HepG2 (cell line): ENCODE data around the gene TAC3. TPM values are rescaled to one million over a fixed set of nuclear protein-coding genes. Genes with fewer than 3 reads are reported as not detected.

Experiments used
- ATAC-seq: fragments of 200-7000 bp; cut with Tn5 transposase; 3 replicates; pipeline ENCODE4 v1.9.1; 2020; ENCODE audit warnings: mild to moderate bottlenecking, moderate library complexity
- BruUV-seq: library from RNA; stranded (reverse); fragments of 400-500 nt; replicated peaks from 2 replicates; lab custom pipeline; 2021; lab: Mats Ljungman, UMichigan
- CTCF ChIA-PET: fragments of 300-600 bp; formaldehyde crosslinking; extraction: SDS; loops from one replicate; lab custom pipeline; 2021; ENCODE audit warnings: low total read pairs, inconsistent platforms, low intra/inter-chr PET ratio; lab: Yijun Ruan, JAX
- POLR2A ChIA-PET: fragments of 350-600 bp; sonication (Branson Sonifier 250); formaldehyde crosslinking; loops from one replicate; lab custom pipeline; 2020; ENCODE audit warnings: antibody characterized with exemption, inconsistent platforms; lab: Yijun Ruan, JAX
- DNase-seq: peaks from one replicate; pipeline ENCODE4 v3.0.0-alpha.2; 2015; ENCODE audit warnings: low spot score
- FAIRE-seq: peaks from 3 replicates; lab custom pipeline; 2011; peaks lifted over from hg19 to GRCh38; lab: Jason Lieb, UNC
- H2AFZ ChIP-seq: one replicate; pipeline ENCODE4 v1.6.1; 2011; ENCODE audit warnings: low read length, inconsistent platforms
- H3K27ac ChIP-seq: fragments of 300-600 bp; 3 replicates; pipeline ENCODE4 v1.8.0; 2011; ENCODE audit warnings: mixed run types, mild to moderate bottlenecking, mixed read lengths, low read length, inconsistent platforms; ENCODE audit not compliant: insufficient read depth; ENCODE audit errors: extremely low read length
- H3K27me3 ChIP-seq, 2 experiments: fragments of 200-600 bp in 1 of 2; 2 replicates in 1 of 2; 3 replicates in 1 of 2; pipeline versions ENCODE4 v1.6.0 to v1.8.0; 2011; ENCODE audit warnings: low read length in 2 of 2, mild to moderate bottlenecking in 2 of 2, moderate library complexity in 2 of 2, inconsistent platforms in 1 of 2; ENCODE audit not compliant: insufficient read depth in 2 of 2, control insufficient read depth in 1 of 2
- H3K36me3 ChIP-seq, 2 experiments: fragments of 200-600 bp in 1 of 2; replicated peaks in 1 of 2; 2 replicates in 1 of 2; 3 replicates in 1 of 2; pipeline versions ENCODE4 v1.5.1 to v1.8.0; 2011; ENCODE audit warnings: low read length in 2 of 2, inconsistent platforms in 1 of 2; ENCODE audit not compliant: insufficient read depth in 2 of 2, control insufficient read depth in 1 of 2
- H3K4me1 ChIP-seq: 2 replicates; pipeline ENCODE4 v1.5.1; 2012; ENCODE audit warnings: low read length, inconsistent platforms; ENCODE audit not compliant: insufficient read depth
- H3K4me2 ChIP-seq: 2 replicates; pipeline ENCODE4 v1.6.0; 2011; ENCODE audit warnings: low read depth, low read length, inconsistent platforms
- H3K4me3 ChIP-seq, 3 experiments: fragments of 200-600 bp in 1 of 3; sonication (generic), shearing (Covaris generic) in 1 of 3; replicated peaks in 1 of 3; 2 replicates each; pipeline ENCODE4 v1.5.1; 2011 to 2016; ENCODE audit warnings: low read length in 3 of 3, inconsistent platforms in 2 of 3, low read depth in 2 of 3, mild to moderate bottlenecking in 2 of 3, control low read depth in 1 of 3, mixed read lengths in 1 of 3; ENCODE audit not compliant: insufficient read depth in 1 of 3
- H3K79me2 ChIP-seq: one replicate; pipeline ENCODE4 v1.6.1; 2011; ENCODE audit warnings: low read length, inconsistent platforms; ENCODE audit not compliant: insufficient read depth
- H3K9ac ChIP-seq: 2 replicates; pipeline ENCODE4 v1.6.0; 2011; ENCODE audit warnings: mild to moderate bottlenecking, low read depth, low read length, inconsistent platforms; ENCODE audit not compliant: insufficient read depth
- H3K9me3 ChIP-seq: 2 replicates; pipeline ENCODE4 v1.5.1; 2012; ENCODE audit warnings: mild to moderate bottlenecking, low read length
- H4K20me1 ChIP-seq: 2 replicates; pipeline ENCODE4 v1.6.0; 2011; ENCODE audit warnings: inconsistent platforms, mild to moderate bottlenecking, low read length, moderate library complexity; ENCODE audit not compliant: insufficient read depth
- AGO2 ChIP-seq: fragments of 200-400 bp; formaldehyde crosslinking; optimal IDR thresholded peaks from 2 replicates; pipeline ENCODE3; 2017; ENCODE audit warnings: mild to moderate bottlenecking, low read depth, low read length, moderate library complexity
- MIER2 ChIP-seq: IDR thresholded peaks from 2 replicates; pipeline ENCODE4 v1.6.1; 2016; ENCODE audit warnings: missing biosample characterization, missing genetic modification reagents
- PCBP2 ChIP-seq: fragments of 200-400 bp; formaldehyde crosslinking; optimal IDR thresholded peaks from 2 replicates; pipeline ENCODE3; 2018; ENCODE audit warnings: low read length, low read depth; ENCODE audit not compliant: poor library complexity, severe bottlenecking
- PHF5A ChIP-seq: IDR thresholded peaks from one replicate; pipeline ENCODE4 v1.6.1; 2018; ENCODE audit warnings: low read depth, missing genetic modification reagents; ENCODE audit not compliant: unreplicated experiment
- PRDM10 ChIP-seq: sonication (generic); formaldehyde crosslinking; IDR thresholded peaks from 2 replicates; pipeline ENCODE4 v1.4.0; 2020; ENCODE audit warnings: low read depth, missing genetic modification reagents
- TRIM22 ChIP-seq: fragments of 450-650 bp; IDR thresholded peaks from 2 replicates; pipeline ENCODE4 v1.6.1; 2017
- WIZ ChIP-seq: sonication (generic); formaldehyde crosslinking; IDR thresholded peaks from 2 replicates; pipeline ENCODE4 v1.5.1; 2020; ENCODE audit warnings: mild to moderate bottlenecking, missing genetic modification reagents
- WGBS: methylation state at CpG from one replicate; pipeline ENCODE4 v1.1.6; 2017; ENCODE audit warnings: low lambda C conversion rate; 5-methylcytosine and 5-hydroxymethylcytosine counted together
- in situ Hi-C: cut with HindIII; loops from 2 replicates; pipeline ENCODE4 v1.10.0; 2017; ENCODE audit warnings: low pct_unique_long_range_greater_than_20kb; ENCODE audit not compliant: extremely low pct_ligation_motif_present
- intact Hi-C: fragments of 100-400 bp; cut with micrococcal nuclease; formaldehyde crosslinking; loops from one replicate; pipeline ENCODE4 v1.10.0; 2022; ENCODE audit not compliant: unreplicated experiment
- polyA plus RNA-seq, 8 experiments: library from polyadenylated mRNA; depleted of rRNA in 3 of 8; stranded (reverse) in 7 of 8; unstranded in 1 of 8; fragments of >200 nt; fragmentation: Illumina TruSeq in 4 of 8; extraction: Trizol in 4 of 8; gene quantifications; 2 replicates each; pipeline versions ENCODE4 v1.2.1 to v1.2.3, GENCODE V29; 2011 to 2016; ENCODE audit warnings: low read depth in 4 of 8, missing spikeins in 1 of 8, mixed read lengths in 1 of 8; ENCODE audit not compliant: insufficient read depth in 1 of 8
- total RNA-seq, 5 experiments: library from RNA; depleted of rRNA; stranded (reverse); fragments of >200 nt; fragmentation: Illumina TruSeq; extraction: Trizol; gene quantifications; 2 replicates each; pipeline ENCODE4 v1.2.3, GENCODE V29; 2016; ENCODE audit warnings: low read depth in 1 of 5

Gene TAC3
- total and polyA plus RNA-seq, 2 of the 13 experiments (the other 11 are each of a cell fraction or from before 2014, with no cell fraction given): 0.13 to 0.15 TPM

- no peak for TF ChIP-seq TRIM22
- TF ChIP-seq MIER2: no peak
Observed at GRCh38 chr12:57010627-57011247, 5.6 kb downstream of the TAC3 start (continued).

- ATAC-seq (no peak), FAIRE-seq (no peak), DNase-seq (no peak)
- Histone ChIP-seq H3K9me3 (no peaks in the 10 kb centered on the region), H3K9ac (no peak overlapping the region), H2AFZ (no peak overlapping the region), H3K4me3 (no peak overlapping the region), H3K4me2 (no peak overlapping the region), H3K27me3 (peaks cover 3 to 28% of the 10 kb centered on the region in 2 experiments; a peak in 3 of 5 replicates), H3K27ac (no peak overlapping the region), H3K4me1 (peaks cover 35% of the 10 kb centered on the region), H3K36me3 (no peaks in the 10 kb centered on the region), H3K79me2 (peaks cover 8% of the 10 kb centered on the region), H4K20me1 (no peaks in the 10 kb centered on the region)
- no TSS peak for BruUV-seq
- ChIA-PET CTCF (interaction anchor here (0.7 to 4.6 kb wide), 2 partner anchors 52 to 77 kb away, joined by 3 to 72 read pairs; no protein-coding TSS in a partner anchor), POLR2A (no interaction called here)
- in situ Hi-C loops: loop anchor here (5.0 kb wide), 2 partner anchors 42 to 102 kb away; partner anchors contain the start of genes MYO1A and STAT6
- 57% methylated on average over 5 of the region's 5 CpGs for WGBS
- intact Hi-C loops: loop anchor here (2.0 kb wide), 1 partner anchor 103 kb away; no protein-coding TSS in a partner anchor
- TF ChIP-seq PRDM10 (CRISPR knock-in tag) (no peak), PHF5A (CRISPR knock-in tag) (no peak), AGO2 (no peak), WIZ (no peak), PCBP2 (no peak)
Observed at GRCh38 chr12:57009949-57010626, 6.2 kb downstream of the TAC3 start.
